Measurements from ENCODE around the gene CAPN2.
A peak's percentile ranks its signal among the peaks of the same experiment; 100 is the strongest.

CAPN2 gene

GRCh38 chr1:223712194-223712849 is at the start of gene CAPN2:
Gene CAPN2, plus strand, starts transcription at chr1:223712539. Its CDS starts 102 bp downstream, at chr1:223712641.
- peak; percentile 88 for DNase-seq (ENCODE audit: low read depth)
- H3K4me3 ChIP-seq (ENCODE audit: low read length), result peak within 1 kb of the TSS; percentile 91
- TF ChIP-seq CTCF (conservative IDR thresholded peaks at IDR 0.05; ENCODE audit: low read length), result peak; percentile 35

- TF ChIP-seq CTCF (conservative IDR thresholded peaks at IDR 0.05; ENCODE audit: low read length), result no peak
- no peak overlapping the region for H3K4me3 ChIP-seq (ENCODE audit: low read length)
- DNase-seq (ENCODE audit: low read depth), result no peak
Observed at GRCh38 chr1:223662943-223663342, 49.4 kb upstream of the CAPN2 start.

DNA sequence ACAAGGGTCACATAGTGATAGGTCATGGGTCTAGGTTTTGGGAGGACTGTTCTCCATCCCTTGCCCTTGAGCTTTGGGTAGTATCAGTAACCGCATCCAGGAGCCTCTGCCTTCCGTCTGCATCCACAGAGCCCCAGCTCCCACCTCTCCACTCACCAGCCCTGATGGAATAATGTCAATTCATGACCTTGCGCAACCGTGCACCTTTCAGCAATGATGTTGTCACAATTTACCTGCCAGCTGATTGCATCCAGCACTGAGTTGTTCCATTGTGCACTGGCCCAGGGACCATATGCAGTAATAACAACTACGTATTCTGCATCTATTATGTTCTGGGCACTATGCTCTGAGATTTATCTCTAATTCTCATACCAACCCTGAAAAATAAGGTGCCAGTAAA is 48.2 kb upstream of the CAPN2 start:
- no peak overlapping the region for H3K4me3 ChIP-seq (ENCODE audit: low read length)
- DNase-seq (ENCODE audit: low read depth), result no peak
- TF ChIP-seq CTCF (conservative IDR thresholded peaks at IDR 0.05; ENCODE audit: low read length), result no peak

DNA sequence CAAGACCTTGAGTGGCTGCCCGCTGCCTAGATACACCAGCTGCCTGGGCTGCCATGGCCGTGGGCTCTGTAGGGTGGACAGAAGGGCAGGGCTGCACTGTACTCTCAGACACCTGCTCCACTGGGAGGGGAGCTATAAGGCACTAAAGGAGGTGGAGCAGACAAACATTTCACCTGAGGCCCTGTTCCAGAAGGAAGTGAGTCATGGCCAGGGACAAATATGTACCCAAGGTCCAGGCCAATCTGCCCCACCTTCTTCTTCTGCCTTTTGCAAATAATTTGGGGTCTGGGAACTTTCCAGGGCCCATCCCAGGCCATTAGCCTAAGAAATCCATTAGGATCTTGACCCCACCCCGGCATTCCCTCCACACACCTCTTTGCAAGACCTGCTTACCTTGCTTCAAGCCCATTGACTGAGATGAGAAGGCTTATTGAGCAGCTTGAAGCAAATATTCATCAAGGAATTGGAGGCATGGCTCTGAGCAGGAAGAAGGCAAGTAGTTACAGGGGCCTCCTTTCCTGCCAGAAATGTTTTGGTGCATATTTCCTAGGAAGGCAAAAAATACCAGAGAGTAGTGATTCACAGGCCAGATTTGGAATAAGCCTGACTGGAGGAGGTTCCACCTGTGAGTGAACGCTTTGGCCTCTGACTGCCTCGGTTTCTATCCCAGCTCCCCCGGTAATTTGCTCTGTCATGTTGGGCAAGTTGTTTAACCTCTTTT is 46.6 kb upstream of the CAPN2 start, which contains the start of gene CAPN8:
CAPN8 (minus strand) TSS at position 110 of the 721 bp plus-strand sequence; CDS start at position 55, 55 bp downstream.
- DNase-seq (ENCODE audit: low read depth), result peak; percentile 13
- H3K4me3 ChIP-seq (ENCODE audit: low read length), result no peak within 1 kb of the TSS
- TF ChIP-seq CTCF (conservative IDR thresholded peaks at IDR 0.05; ENCODE audit: low read length), result no peak

DNA sequence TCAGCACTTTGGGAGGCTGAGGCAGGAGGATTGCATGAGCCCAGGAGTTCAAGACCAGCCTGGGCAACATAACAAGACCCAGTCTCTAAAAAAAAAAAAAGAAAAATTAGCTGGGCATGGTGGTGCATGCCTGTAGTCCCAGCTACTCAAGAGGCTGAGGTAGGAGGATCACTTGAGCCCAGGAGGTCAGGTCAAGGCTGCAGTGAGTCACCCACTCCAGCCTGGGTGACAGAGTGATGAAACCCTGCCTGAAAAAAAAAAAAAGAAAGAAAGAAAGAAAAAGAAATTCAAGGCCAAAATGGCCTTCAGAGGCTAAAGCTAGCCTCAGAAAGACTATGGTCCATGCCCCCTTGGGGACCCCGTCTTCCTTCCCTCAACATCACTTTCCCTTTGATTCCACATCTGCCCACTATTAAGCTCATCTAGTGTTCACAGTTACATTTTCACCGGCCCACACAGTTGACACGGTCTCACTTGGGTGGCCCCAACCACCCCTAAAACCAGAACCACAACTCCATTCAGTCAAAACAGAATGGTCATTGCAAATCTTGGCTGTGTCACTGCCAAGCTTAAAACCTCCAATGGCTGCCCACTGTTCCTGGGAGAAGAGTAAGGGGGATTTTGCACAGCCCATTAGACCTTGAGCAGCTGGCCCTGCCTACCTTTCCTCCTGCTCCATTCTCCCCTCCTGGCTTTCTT is 44.7 kb upstream of the CAPN2 start:
- no peak for TF ChIP-seq CTCF (conservative IDR thresholded peaks at IDR 0.05; ENCODE audit: low read length)
- H3K4me3 ChIP-seq (ENCODE audit: low read length), result no peak overlapping the region
- DNase-seq (ENCODE audit: low read depth), result no peak

GRCh38 chr1:223669003-223669795 is 43.1 kb upstream of the CAPN2 start:
- TF ChIP-seq CTCF (conservative IDR thresholded peaks at IDR 0.05; ENCODE audit: low read length), result no peak
- H3K4me3 ChIP-seq (ENCODE audit: low read length), result no peak overlapping the region
- no peak for DNase-seq (ENCODE audit: low read depth)
